Mesendoderm (in vitro differentiated cells): ENCODE data around the gene SOX9.
A peak's percentile ranks its signal among the peaks of the same experiment; 100 is the strongest.

Experiments
- DNase-seq: peaks from one replicate; pipeline ENCODE4 v3.0.0; 2013
- H2AK5ac ChIP-seq: 2 replicates; pipeline ENCODE4 v1.6.1; 2013; ENCODE audit warnings: low read length, inconsistent platforms
- H2BK120ac ChIP-seq: 2 replicates; pipeline ENCODE4 v1.6.1; 2013; ENCODE audit warnings: low read depth, mild to moderate bottlenecking, low read length, moderate library complexity, mixed read lengths
- H2BK15ac ChIP-seq: replicated peaks from 2 replicates; pipeline ENCODE4 v1.6.1; 2013; ENCODE audit warnings: low read depth, mild to moderate bottlenecking, moderate library complexity
- H2BK5ac ChIP-seq: 2 replicates; pipeline ENCODE4 v1.6.1; 2013; ENCODE audit warnings: low read length, inconsistent platforms
- H3K18ac ChIP-seq: 2 replicates; pipeline ENCODE4 v1.6.1; 2013; ENCODE audit warnings: mild to moderate bottlenecking, low read length, mixed read lengths
- H3K23ac ChIP-seq: one replicate; pipeline ENCODE4 v1.6.1; 2013; ENCODE audit warnings: low read length
- H3K27ac ChIP-seq: 2 replicates; pipeline ENCODE4 v1.5.1; 2013; ENCODE audit warnings: low read depth, mild to moderate bottlenecking, inconsistent platforms, low read length, moderate library complexity
- H3K27me3 ChIP-seq: 2 replicates; pipeline ENCODE4 v1.6.1; 2013; ENCODE audit warnings: low read length, control low read depth, mild to moderate bottlenecking, inconsistent platforms; ENCODE audit not compliant: insufficient read depth, poor library complexity
- H3K36me3 ChIP-seq: 2 replicates; pipeline ENCODE4 v1.6.1; 2013; ENCODE audit warnings: low read length, inconsistent platforms; ENCODE audit not compliant: control insufficient read depth, insufficient read depth
- H3K4ac ChIP-seq: one replicate; pipeline ENCODE4 v1.6.1; 2013; ENCODE audit warnings: low read depth, mild to moderate bottlenecking, low read length, moderate library complexity
- H3K4me1 ChIP-seq: 2 replicates; pipeline ENCODE4 v1.6.1; 2013; ENCODE audit warnings: low read depth, low read length, inconsistent platforms; ENCODE audit not compliant: control insufficient read depth
- H3K4me2 ChIP-seq: 2 replicates; pipeline ENCODE4 v1.6.1; 2013; ENCODE audit warnings: low read length
- H3K4me3 ChIP-seq: 2 replicates; pipeline ENCODE4 v1.5.1; 2013; ENCODE audit warnings: mild to moderate bottlenecking, low read length
- H3K56ac ChIP-seq: one replicate; pipeline ENCODE4 v1.6.1; 2013; ENCODE audit warnings: low read length
- H3K79me1 ChIP-seq: 2 replicates; pipeline ENCODE4 v1.6.1; 2013; ENCODE audit warnings: low read length, inconsistent platforms
- H3K79me2 ChIP-seq: 2 replicates; pipeline ENCODE4 v1.6.1; 2013; ENCODE audit warnings: mild to moderate bottlenecking, low read length; ENCODE audit not compliant: control insufficient read depth, insufficient read depth
- H3K9ac ChIP-seq: 2 replicates; pipeline ENCODE4 v1.6.1; 2013; ENCODE audit warnings: low read length, inconsistent platforms
- H4K5ac ChIP-seq: one replicate; pipeline ENCODE4 v1.6.1; 2013; ENCODE audit warnings: low read length
- H4K8ac ChIP-seq: one replicate; pipeline ENCODE4 v1.6.1; 2013; ENCODE audit warnings: low read depth, mild to moderate bottlenecking, control low read depth, low read length, moderate library complexity
- WGBS: extraction: QIAGEN DNeasy Blood & Tissue Kit; methylation state at CpG from one replicate; pipeline ENCODE4 v1.1.7; 2013; ENCODE audit warnings: low lambda C conversion rate, missing lambda C conversion rate; ENCODE audit not compliant: insufficient coverage; ENCODE audit errors: extremely low coverage; 5-methylcytosine and 5-hydroxymethylcytosine counted together

The SOX9 gene

GRCh38 chr17:72163474-72163873 is 42.7 kb downstream of the SOX9 start:
- WGBS, result no CpG with 5 or more reads among the region's 2 CpGs

GRCh38 chr17:72164158-72164739 is 43.4 kb downstream of the SOX9 start:
- no peak for DNase-seq
- Histone ChIP-seq H2BK120ac (no peak overlapping the region), H3K56ac (no peak overlapping the region), H3K4me3 (no peak overlapping the region), H2BK15ac (no peak overlapping the region), H3K18ac (no peak overlapping the region), H3K4ac (no peak overlapping the region), H3K23ac (no peak overlapping the region), H4K8ac (no peak overlapping the region), H3K9ac (no peak overlapping the region), H3K4me1 (no peaks in the 10 kb centered on the region), H2AK5ac (no peak overlapping the region), H4K5ac (no peak overlapping the region), H3K79me1 (no peaks in the 10 kb centered on the region), H2BK5ac (no peak overlapping the region), H3K79me2 (no peaks in the 10 kb centered on the region), H3K27ac (no peak overlapping the region), H3K27me3 (no peaks in the 10 kb centered on the region), H3K4me2 (no peak overlapping the region), H3K36me3 (no peaks in the 10 kb centered on the region)
- no CpG with 5 or more reads among the region's 3 CpGs for WGBS

More at GRCh38 chr17:72163474-72163873, 42.7 kb downstream of the SOX9 start:
- Histone ChIP-seq H3K9ac (no peak overlapping the region), H3K4ac (no peak overlapping the region), H3K4me1 (no peaks in the 10 kb centered on the region), H3K79me1 (no peaks in the 10 kb centered on the region), H3K23ac (no peak overlapping the region), H2BK5ac (no peak overlapping the region), H3K56ac (no peak overlapping the region), H2BK120ac (no peak overlapping the region), H3K18ac (no peak overlapping the region), H3K36me3 (no peaks in the 10 kb centered on the region), H3K4me2 (no peak overlapping the region), H4K5ac (no peak overlapping the region), H2AK5ac (no peak overlapping the region), H3K79me2 (no peaks in the 10 kb centered on the region), H3K27ac (no peak overlapping the region), H2BK15ac (no peak overlapping the region), H3K4me3 (no peak overlapping the region), H4K8ac (no peak overlapping the region), H3K27me3 (no peaks in the 10 kb centered on the region)
- DNase-seq, result no peak

- WGBS, result no CpG with 5 or more reads among the region's 9 CpGs
- H2BK5ac ChIP-seq, result no peak overlapping the region
- no peak overlapping the region for H3K4me3 ChIP-seq
- no peak overlapping the region for H3K18ac ChIP-seq
- no peak overlapping the region for H3K4me2 ChIP-seq
- H2BK120ac ChIP-seq, result no peak overlapping the region
- H3K4ac ChIP-seq, result no peak overlapping the region
- H3K27ac ChIP-seq, result no peak overlapping the region
- no peaks in the 10 kb centered on the region for H3K36me3 ChIP-seq
- H3K23ac ChIP-seq, result no peak overlapping the region
- no peak overlapping the region for H3K56ac ChIP-seq
- H3K4me1 ChIP-seq, result no peaks in the 10 kb centered on the region
- peak; percentile 53 for DNase-seq
- H3K9ac ChIP-seq, result no peak overlapping the region
- no peaks in the 10 kb centered on the region for H3K79me1 ChIP-seq
- H2BK15ac ChIP-seq, result no peak overlapping the region
- H3K79me2 ChIP-seq, result no peaks in the 10 kb centered on the region
- no peak overlapping the region for H4K8ac ChIP-seq
- no peaks in the 10 kb centered on the region for H3K27me3 ChIP-seq
- no peak overlapping the region for H2AK5ac ChIP-seq
- no peak overlapping the region for H4K5ac ChIP-seq
Observed at GRCh38 chr17:72165192-72165866, 44.5 kb downstream of the SOX9 start.

DNA sequence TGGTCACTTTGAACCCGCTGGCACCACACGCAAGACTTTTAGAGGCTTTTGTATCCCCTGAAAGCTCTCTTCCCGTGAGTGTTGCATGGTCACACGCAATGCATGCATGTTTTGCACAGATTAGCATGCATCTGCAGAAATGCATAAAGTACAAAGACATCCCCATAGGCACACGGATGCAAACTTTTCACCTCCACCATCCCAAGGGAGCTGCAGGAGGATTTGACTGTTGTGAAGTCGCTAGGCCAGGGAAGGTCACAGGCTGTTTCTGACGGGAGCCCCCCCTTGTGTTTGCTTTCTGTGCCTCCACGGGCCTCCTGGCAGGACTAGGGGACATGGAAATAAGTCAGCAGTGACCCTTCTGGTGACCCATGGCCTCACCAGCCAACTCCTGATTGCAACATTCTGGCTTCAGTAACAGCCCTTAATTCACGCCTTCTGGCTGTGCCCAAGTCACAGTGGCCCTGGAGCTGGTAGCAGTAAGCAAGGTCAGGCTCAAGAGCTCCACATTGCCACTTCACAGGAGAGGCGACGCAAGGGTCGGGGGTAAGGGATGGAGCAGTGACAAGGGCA is 45.1 kb downstream of the SOX9 start:
- Histone ChIP-seq H3K23ac (no peak overlapping the region), H3K4me1 (no peaks in the 10 kb centered on the region), H3K27me3 (no peaks in the 10 kb centered on the region), H3K27ac (no peak overlapping the region), H2BK15ac (no peak overlapping the region), H2BK120ac (no peak overlapping the region), H4K8ac (no peak overlapping the region), H3K4ac (no peak overlapping the region), H4K5ac (no peak overlapping the region), H3K18ac (no peak overlapping the region), H2AK5ac (no peak overlapping the region), H3K79me2 (no peaks in the 10 kb centered on the region), H2BK5ac (no peak overlapping the region), H3K4me3 (no peak overlapping the region), H3K56ac (no peak overlapping the region), H3K36me3 (no peaks in the 10 kb centered on the region), H3K9ac (no peak overlapping the region), H3K4me2 (no peak overlapping the region), H3K79me1 (no peaks in the 10 kb centered on the region)
- no CpG with 5 or more reads among the region's 12 CpGs for WGBS
- peak; percentile 25 for DNase-seq

GRCh38 chr17:72167593-72167992 is 46.8 kb downstream of the SOX9 start:
- no peak overlapping the region for H3K4ac ChIP-seq
- WGBS, result no CpG with 5 or more reads among the region's 2 CpGs
- no peak overlapping the region for H3K23ac ChIP-seq
- H3K9ac ChIP-seq, result no peak overlapping the region
- no peak overlapping the region for H4K5ac ChIP-seq
- no peak overlapping the region for H3K4me3 ChIP-seq
- no peaks in the 10 kb centered on the region for H3K36me3 ChIP-seq
- no peak overlapping the region for H3K27ac ChIP-seq
- no peaks in the 10 kb centered on the region for H3K4me1 ChIP-seq
- H2AK5ac ChIP-seq, result no peak overlapping the region
- no peak overlapping the region for H4K8ac ChIP-seq
- H3K79me1 ChIP-seq, result no peaks in the 10 kb centered on the region
- no peak overlapping the region for H2BK15ac ChIP-seq
- no peaks in the 10 kb centered on the region for H3K79me2 ChIP-seq
- no peak overlapping the region for H3K4me2 ChIP-seq
- no peak overlapping the region for H3K18ac ChIP-seq
- no peak for DNase-seq
- H3K27me3 ChIP-seq, result no peaks in the 10 kb centered on the region
- H2BK120ac ChIP-seq, result no peak overlapping the region
- H2BK5ac ChIP-seq, result no peak overlapping the region
- H3K56ac ChIP-seq, result no peak overlapping the region
